ENCODE data around the gene ZNF775.

Gene ZNF775

GRCh38 chr7:150358988-150359621, 20.0 kb upstream of the ZNF775 start:
- no peak overlapping the region for H2BK120ac ChIP-seq (ENCODE audit: low read depth, low read length)
- H3K4me1 ChIP-seq (ENCODE audit: control insufficient read depth, insufficient read depth, low read depth, low read length): peaks cover 2% of the 10 kb centered on the region
- peaks cover 0 to 4% of the 10 kb centered on the region in 2 experiments for H3K36me3 ChIP-seq (ENCODE audit: control insufficient read depth in 1 of 2, insufficient read depth in 2 of 2, low read depth in 1 of 2, low read length in 2 of 2)
- H3K9ac ChIP-seq (ENCODE audit: low read length): no peak overlapping the region
- H4K91ac ChIP-seq (ENCODE audit: low read length): peak overlapping the region; percentile 79
- H2BK5ac ChIP-seq (ENCODE audit: low read depth, low read length, poor library complexity, severe bottlenecking): no peak overlapping the region
- peaks cover 13 to 17% of the 10 kb centered on the region in 2 experiments for H3K27me3 ChIP-seq (ENCODE audit: control insufficient read depth in 1 of 2, insufficient read depth in 1 of 2, low read length in 2 of 2)
- H2BK15ac ChIP-seq (ENCODE audit: low read depth, poor library complexity, severe bottlenecking): no peak overlapping the region
- H3K4me3 ChIP-seq (ENCODE audit: insufficient read depth in 1 of 2, low read depth in 1 of 2, low read length in 2 of 2): no peak overlapping the region
- H3K9me3 ChIP-seq (ENCODE audit: control insufficient read depth, low read length): no peaks in the 10 kb centered on the region
- WGBS: 92% methylated on average over 4 of the region's 4 CpGs
- no peak for DNase-seq
- no peaks in the 10 kb centered on the region for H3K79me1 ChIP-seq (replicated peaks; ENCODE audit: low read length, poor library complexity, severe bottlenecking)
- no peak overlapping the region for H2AFZ ChIP-seq (ENCODE audit: low read depth, low read length)
- no peak overlapping the region for H3K14ac ChIP-seq (ENCODE audit: low read length in 2 of 2)
- H3K27ac ChIP-seq (ENCODE audit: low read length, poor library complexity, severe bottlenecking): no peak overlapping the region
- H2BK12ac ChIP-seq (ENCODE audit: low read length in 2 of 2): peak overlapping the region; percentile 76 to 94
- no peak overlapping the region for H2AK5ac ChIP-seq (ENCODE audit: low read length, severe bottlenecking)
- H4K8ac ChIP-seq (ENCODE audit: low read length): peak overlapping the region; percentile 72
- peak overlapping the region; percentile 43 to 58 for H3K18ac ChIP-seq (ENCODE audit: low read depth in 1 of 2, low read length in 2 of 2)
- peak overlapping the region in 1 of 2 experiments; percentile 61 for H3K23ac ChIP-seq (ENCODE audit: low read length in 2 of 2)
- peak overlapping the region in 1 of 2 experiments; percentile 42 for H3K4ac ChIP-seq (ENCODE audit: low read depth in 1 of 2, low read length in 2 of 2)
- no peak overlapping the region for H3K4me2 ChIP-seq (ENCODE audit: low read length, poor library complexity, severe bottlenecking)

GRCh38 chr7:150359622-150360362, 19.3 kb upstream of the ZNF775 start:
- Histone ChIP-seq H3K36me3 (ENCODE audit: control insufficient read depth in 1 of 2, insufficient read depth in 2 of 2, low read depth in 1 of 2, low read length in 2 of 2) (peaks cover 0 to 4% of the 10 kb centered on the region in 2 experiments), H3K4ac (ENCODE audit: low read depth in 1 of 2, low read length in 2 of 2) (peak overlapping the region; percentile 24 to 54), H2BK15ac (ENCODE audit: low read depth, poor library complexity, severe bottlenecking) (no peak overlapping the region), H3K27ac (ENCODE audit: low read length, poor library complexity, severe bottlenecking) (no peak overlapping the region), H3K9me3 (ENCODE audit: control insufficient read depth, low read length) (no peaks in the 10 kb centered on the region), H2BK5ac (ENCODE audit: low read depth, low read length, poor library complexity, severe bottlenecking) (no peak overlapping the region), H2BK120ac (ENCODE audit: low read depth, low read length) (no peak overlapping the region), H3K4me3 (ENCODE audit: insufficient read depth in 1 of 2, low read depth in 1 of 2, low read length in 2 of 2) (no peak overlapping the region), H3K9ac (ENCODE audit: low read length) (no peak overlapping the region), H3K18ac (ENCODE audit: low read depth in 1 of 2, low read length in 2 of 2) (peak overlapping the region in 1 of 2 experiments; percentile 80), H2BK12ac (ENCODE audit: low read length in 2 of 2) (peak overlapping the region; percentile 82 to 94), H2AFZ (ENCODE audit: low read depth, low read length) (no peak overlapping the region), H3K14ac (ENCODE audit: low read length in 2 of 2) (peak overlapping the region in 1 of 2 experiments; percentile 66), H3K4me2 (ENCODE audit: low read length, poor library complexity, severe bottlenecking) (no peak overlapping the region), H3K27me3 (ENCODE audit: control insufficient read depth in 1 of 2, insufficient read depth in 1 of 2, low read length in 2 of 2) (peaks cover 13 to 17% of the 10 kb centered on the region in 2 experiments), H3K4me1 (ENCODE audit: control insufficient read depth, insufficient read depth, low read depth, low read length) (peaks cover 2% of the 10 kb centered on the region), H2AK5ac (ENCODE audit: low read length, severe bottlenecking) (no peak overlapping the region), H3K23ac (ENCODE audit: low read length in 2 of 2) (no peak overlapping the region), H4K91ac (ENCODE audit: low read length) (peak overlapping the region; percentile 61), H3K79me1 (replicated peaks; ENCODE audit: low read length, poor library complexity, severe bottlenecking) (no peaks in the 10 kb centered on the region), H4K8ac (ENCODE audit: low read length) (peak overlapping the region; percentile 5)
- DNase-seq: no peak
- WGBS: 96% methylated on average over 2 of the region's 2 CpGs

GRCh38 chr7:150360363-150361058, 18.6 kb upstream of the ZNF775 start:
- DNase-seq: no peak
- H3K9ac ChIP-seq (ENCODE audit: low read length): no peak overlapping the region
- no peaks in the 10 kb centered on the region for H3K79me1 ChIP-seq (replicated peaks; ENCODE audit: low read length, poor library complexity, severe bottlenecking)
- H3K4me2 ChIP-seq (ENCODE audit: low read length, poor library complexity, severe bottlenecking): no peak overlapping the region
- WGBS: 96% methylated on average over 4 of the region's 5 CpGs
- H3K36me3 ChIP-seq (ENCODE audit: control insufficient read depth in 1 of 2, insufficient read depth in 2 of 2, low read depth in 1 of 2, low read length in 2 of 2): peaks cover 0 to 4% of the 10 kb centered on the region in 2 experiments
- no peak overlapping the region for H4K8ac ChIP-seq (ENCODE audit: low read length)
- no peak overlapping the region for H3K18ac ChIP-seq (ENCODE audit: low read depth in 1 of 2, low read length in 2 of 2)
- H3K23ac ChIP-seq (ENCODE audit: low read length in 2 of 2): no peak overlapping the region
- no peak overlapping the region for H2BK5ac ChIP-seq (ENCODE audit: low read depth, low read length, poor library complexity, severe bottlenecking)
- peaks cover 2% of the 10 kb centered on the region for H3K4me1 ChIP-seq (ENCODE audit: control insufficient read depth, insufficient read depth, low read depth, low read length)
- H3K9me3 ChIP-seq (ENCODE audit: control insufficient read depth, low read length): no peaks in the 10 kb centered on the region
- no peak overlapping the region for H2BK12ac ChIP-seq (ENCODE audit: low read length in 2 of 2)
- no peak overlapping the region for H3K14ac ChIP-seq (ENCODE audit: low read length in 2 of 2)
- H2AK5ac ChIP-seq (ENCODE audit: low read length, severe bottlenecking): no peak overlapping the region
- H3K27ac ChIP-seq (ENCODE audit: low read length, poor library complexity, severe bottlenecking): no peak overlapping the region
- no peak overlapping the region for H2BK120ac ChIP-seq (ENCODE audit: low read depth, low read length)
- H3K27me3 ChIP-seq (ENCODE audit: control insufficient read depth in 1 of 2, insufficient read depth in 1 of 2, low read length in 2 of 2): peaks cover 13 to 17% of the 10 kb centered on the region in 2 experiments
- no peak overlapping the region for H2AFZ ChIP-seq (ENCODE audit: low read depth, low read length)
- no peak overlapping the region for H4K91ac ChIP-seq (ENCODE audit: low read length)
- no peak overlapping the region for H3K4me3 ChIP-seq (ENCODE audit: insufficient read depth in 1 of 2, low read depth in 1 of 2, low read length in 2 of 2)
- no peak overlapping the region for H3K4ac ChIP-seq (ENCODE audit: low read depth in 1 of 2, low read length in 2 of 2)
- H2BK15ac ChIP-seq (ENCODE audit: low read depth, poor library complexity, severe bottlenecking): no peak overlapping the region

GRCh38 chr7:150361402-150361801, 17.7 kb upstream of the ZNF775 start:
- H4K91ac ChIP-seq (ENCODE audit: low read length): no peak overlapping the region

More at GRCh38 chr7:150361402-150361801, 17.7 kb upstream of the ZNF775 start:
- DNase-seq: no peak
- no peak overlapping the region for H2AFZ ChIP-seq (ENCODE audit: low read depth, low read length)
- WGBS: 73% methylated on average over 7 of the region's 7 CpGs
- no peak overlapping the region for H2BK5ac ChIP-seq (ENCODE audit: low read depth, low read length, poor library complexity, severe bottlenecking)
- H3K27me3 ChIP-seq (ENCODE audit: control insufficient read depth in 1 of 2, insufficient read depth in 1 of 2, low read length in 2 of 2): peaks cover 13 to 17% of the 10 kb centered on the region in 2 experiments
- no peak overlapping the region for H2BK12ac ChIP-seq (ENCODE audit: low read length in 2 of 2)
- H3K4me2 ChIP-seq (ENCODE audit: low read length, poor library complexity, severe bottlenecking): no peak overlapping the region
- H3K36me3 ChIP-seq (ENCODE audit: control insufficient read depth in 1 of 2, insufficient read depth in 2 of 2, low read depth in 1 of 2, low read length in 2 of 2): peaks cover 0 to 4% of the 10 kb centered on the region in 2 experiments
- H3K23ac ChIP-seq (ENCODE audit: low read length in 2 of 2): no peak overlapping the region
- H4K8ac ChIP-seq (ENCODE audit: low read length): no peak overlapping the region
- no peak overlapping the region for H2BK15ac ChIP-seq (ENCODE audit: low read depth, poor library complexity, severe bottlenecking)
- H3K4me3 ChIP-seq (ENCODE audit: insufficient read depth in 1 of 2, low read depth in 1 of 2, low read length in 2 of 2): no peak overlapping the region
- no peaks in the 10 kb centered on the region for H3K9me3 ChIP-seq (ENCODE audit: control insufficient read depth, low read length)
- no peaks in the 10 kb centered on the region for H3K79me1 ChIP-seq (replicated peaks; ENCODE audit: low read length, poor library complexity, severe bottlenecking)
- H2BK120ac ChIP-seq (ENCODE audit: low read depth, low read length): no peak overlapping the region
- H3K27ac ChIP-seq (ENCODE audit: low read length, poor library complexity, severe bottlenecking): no peak overlapping the region
- H3K9ac ChIP-seq (ENCODE audit: low read length): no peak overlapping the region
- no peak overlapping the region for H3K18ac ChIP-seq (ENCODE audit: low read depth in 1 of 2, low read length in 2 of 2)
- no peak overlapping the region for H3K14ac ChIP-seq (ENCODE audit: low read length in 2 of 2)
- H3K4me1 ChIP-seq (ENCODE audit: control insufficient read depth, insufficient read depth, low read depth, low read length): peaks cover 2% of the 10 kb centered on the region
- no peak overlapping the region for H2AK5ac ChIP-seq (ENCODE audit: low read length, severe bottlenecking)
- H3K4ac ChIP-seq (ENCODE audit: low read depth in 1 of 2, low read length in 2 of 2): no peak overlapping the region

All from mesenchymal stem cell (in vitro differentiated cells and primary cell).